H9 (cell line): ENCODE measurements around the gene CARMIL3. TPM values are rescaled to one million over a fixed set of nuclear protein-coding genes. Genes with fewer than 3 reads are reported as not detected.

Source experiments
- DNase-seq: peaks from one replicate; pipeline ENCODE4 v3.0.0-alpha.2; 2017
- H2AFZ ChIP-seq: one replicate; pipeline ENCODE4 v1.6.1; 2013; ENCODE audit warnings: mild to moderate bottlenecking, low read length, control low read depth, moderate library complexity
- H2AK5ac ChIP-seq: 2 replicates; pipeline ENCODE4 v1.6.1; 2013; ENCODE audit warnings: low read length, control low read depth, mixed read lengths; ENCODE audit not compliant: insufficient read length
- H2BK120ac ChIP-seq: one replicate; pipeline ENCODE4 v1.6.1; 2013; ENCODE audit warnings: low read depth, mild to moderate bottlenecking, low read length, control low read depth, inconsistent platforms; ENCODE audit not compliant: poor library complexity, severe bottlenecking
- H2BK12ac ChIP-seq: 2 replicates; pipeline ENCODE4 v1.6.1; 2013; ENCODE audit warnings: low read length, control low read depth, mixed read lengths, low read depth; ENCODE audit not compliant: insufficient read length
- H2BK15ac ChIP-seq: 2 replicates; pipeline ENCODE4 v1.6.1; 2013; ENCODE audit warnings: low read depth, low read length, control low read depth
- H2BK20ac ChIP-seq: one replicate; pipeline ENCODE4 v1.6.1; 2013; ENCODE audit warnings: low read depth, mild to moderate bottlenecking, low read length, control low read depth, inconsistent platforms; ENCODE audit not compliant: poor library complexity, severe bottlenecking
- H2BK5ac ChIP-seq: 2 replicates; pipeline ENCODE4 v1.6.1; 2013; ENCODE audit warnings: low read length, control low read depth, mixed read lengths; ENCODE audit not compliant: insufficient read length
- H3K14ac ChIP-seq: 2 replicates; pipeline ENCODE4 v1.6.1; 2013; ENCODE audit warnings: low read length, control low read depth; ENCODE audit not compliant: insufficient read depth
- H3K18ac ChIP-seq: 2 replicates; pipeline ENCODE4 v1.6.1; 2013; ENCODE audit warnings: low read depth, mild to moderate bottlenecking, mixed read lengths, low read length, control low read depth; ENCODE audit not compliant: insufficient read length
- H3K23ac ChIP-seq: 2 replicates; pipeline ENCODE4 v1.6.1; 2013; ENCODE audit warnings: low read length, control low read depth, mixed read lengths, low read depth; ENCODE audit not compliant: insufficient read length
- H3K23me2 ChIP-seq: 2 replicates; pipeline ENCODE4 v1.6.1; 2013; ENCODE audit warnings: low read depth, mild to moderate bottlenecking, mixed read lengths, low read length, control low read depth; ENCODE audit not compliant: insufficient read length, poor library complexity, severe bottlenecking
- H3K27ac ChIP-seq: 2 replicates; pipeline ENCODE4 v1.5.1; 2013; ENCODE audit warnings: low read length, control low read depth, mixed read lengths, low read depth; ENCODE audit not compliant: insufficient read length
- H3K27me3 ChIP-seq: 2 replicates; pipeline ENCODE4 v1.6.1; 2013; ENCODE audit warnings: low read length, control low read depth, inconsistent platforms; ENCODE audit not compliant: insufficient read depth
- H3K4ac ChIP-seq: 2 replicates; pipeline ENCODE4 v1.6.1; 2013; ENCODE audit warnings: low read depth, mild to moderate bottlenecking, control low read depth, inconsistent platforms, low read length, moderate library complexity
- H3K4me1 ChIP-seq: 2 replicates; pipeline ENCODE4 v1.6.1; 2013; ENCODE audit warnings: low read length, control low read depth, inconsistent platforms; ENCODE audit not compliant: insufficient read depth
- H3K4me2 ChIP-seq: 2 replicates; pipeline ENCODE4 v1.6.1; 2013; ENCODE audit warnings: low read length, control low read depth, mixed read lengths; ENCODE audit not compliant: insufficient read length, insufficient read depth
- H3K56ac ChIP-seq: 2 replicates; pipeline ENCODE4 v1.6.1; 2013; ENCODE audit warnings: low read depth, mild to moderate bottlenecking, mixed read lengths, low read length, control low read depth; ENCODE audit not compliant: insufficient read length
- H3K79me1 ChIP-seq: 2 replicates; pipeline ENCODE4 v1.6.1; 2013; ENCODE audit warnings: low read depth, mild to moderate bottlenecking, moderate library complexity, low read length, control low read depth, inconsistent platforms; ENCODE audit not compliant: insufficient read depth, poor library complexity, severe bottlenecking
- H3K79me2 ChIP-seq: 2 replicates; pipeline ENCODE4 v1.6.1; 2013; ENCODE audit warnings: low read length, control low read depth, inconsistent platforms; ENCODE audit not compliant: insufficient read depth
- H3K9ac ChIP-seq: 2 replicates; pipeline ENCODE4 v1.6.1; 2013; ENCODE audit warnings: low read length, control low read depth, mixed read lengths; ENCODE audit not compliant: insufficient read length; ENCODE audit errors: extremely low read depth
- H3K9me3 ChIP-seq: one replicate; pipeline ENCODE4 v1.6.1; 2013; ENCODE audit warnings: low read depth, low read length, inconsistent platforms; ENCODE audit not compliant: control insufficient read depth
- H3T11ph ChIP-seq: one replicate; pipeline ENCODE4 v1.6.1; 2013; ENCODE audit warnings: mild to moderate bottlenecking, low read length, control low read depth, inconsistent platforms
- H4K20me1 ChIP-seq: one replicate; pipeline ENCODE4 v1.6.1; 2013; ENCODE audit not compliant: control insufficient read depth, insufficient read length, insufficient read depth
- H4K5ac ChIP-seq: 2 replicates; pipeline ENCODE4 v1.6.1; 2013; ENCODE audit warnings: low read depth, mild to moderate bottlenecking, mixed read lengths, low read length, control low read depth; ENCODE audit not compliant: insufficient read length
- H4K8ac ChIP-seq: replicated peaks from 2 replicates; pipeline ENCODE4 v1.6.1; 2013; ENCODE audit warnings: low read length, control low read depth, mixed read lengths, low read depth; ENCODE audit not compliant: insufficient read length
- H4K91ac ChIP-seq: 2 replicates; pipeline ENCODE4 v1.6.1; 2013; ENCODE audit warnings: low read depth, mild to moderate bottlenecking, moderate library complexity, mixed read lengths, low read length, control low read depth; ENCODE audit not compliant: insufficient read length
- H3K27ac Mint-ChIP-seq, 3 experiments: 2 replicates in 2 of 3; 3 replicates in 1 of 3; pipeline ENCODE4 v1.8.0; 2020 to 2021; ENCODE audit warnings: mixed read lengths in 3 of 3, mild to moderate bottlenecking in 1 of 3, moderate library complexity in 1 of 3
- H3K27me3 Mint-ChIP-seq: 2 replicates; pipeline ENCODE4 v1.8.0; 2021; ENCODE audit warnings: low read depth, mild to moderate bottlenecking, moderate library complexity, mixed read lengths
- H3K36me3 Mint-ChIP-seq, 3 experiments: 2 replicates in 2 of 3; 3 replicates in 1 of 3; pipeline ENCODE4 v1.8.0; 2020 to 2021; ENCODE audit warnings: low read depth in 3 of 3, mixed read lengths in 3 of 3; ENCODE audit not compliant: insufficient read depth in 1 of 3
- H3K4me1 Mint-ChIP-seq, 2 experiments: 2 replicates each; pipeline ENCODE4 v1.8.0; 2020; ENCODE audit warnings: mixed read lengths in 2 of 2
- H3K4me3 Mint-ChIP-seq, 2 experiments: 2 replicates in 1 of 2; 3 replicates in 1 of 2; pipeline ENCODE4 v1.8.0; 2020 to 2021; ENCODE audit warnings: mild to moderate bottlenecking in 2 of 2, mixed read lengths in 2 of 2, moderate library complexity in 1 of 2
- H3K9me3 Mint-ChIP-seq, 2 experiments: 2 replicates in 1 of 2; 3 replicates in 1 of 2; pipeline ENCODE4 v1.8.0; 2020; ENCODE audit warnings: mild to moderate bottlenecking in 2 of 2, mixed read lengths in 2 of 2, moderate library complexity in 1 of 2
- CTCF ChIP-seq: fragments of 200-600 bp; sonication (generic); conservative IDR thresholded peaks from 3 replicates; pipeline ENCODE4 v1.8.0; 2021; ENCODE audit warnings: antibody characterized with exemption, mild to moderate bottlenecking
- WGBS: extraction: QIAGEN DNeasy Blood & Tissue Kit; methylation state at CpG from one replicate; pipeline ENCODE4 v1.1.7; 2013; ENCODE audit warnings: missing lambda C conversion rate, low lambda C conversion rate, mixed read lengths; ENCODE audit not compliant: insufficient read length; ENCODE audit errors: extremely low coverage; 5-methylcytosine and 5-hydroxymethylcytosine counted together
- total RNA-seq: library from RNA; stranded (reverse); gene quantifications from 2 replicates; pipeline ENCODE4 v1.2.1, GENCODE V29; 2021

The CARMIL3 gene
- total RNA-seq, 1 experiment from 2014 or later = 5.8 TPM

DNA sequence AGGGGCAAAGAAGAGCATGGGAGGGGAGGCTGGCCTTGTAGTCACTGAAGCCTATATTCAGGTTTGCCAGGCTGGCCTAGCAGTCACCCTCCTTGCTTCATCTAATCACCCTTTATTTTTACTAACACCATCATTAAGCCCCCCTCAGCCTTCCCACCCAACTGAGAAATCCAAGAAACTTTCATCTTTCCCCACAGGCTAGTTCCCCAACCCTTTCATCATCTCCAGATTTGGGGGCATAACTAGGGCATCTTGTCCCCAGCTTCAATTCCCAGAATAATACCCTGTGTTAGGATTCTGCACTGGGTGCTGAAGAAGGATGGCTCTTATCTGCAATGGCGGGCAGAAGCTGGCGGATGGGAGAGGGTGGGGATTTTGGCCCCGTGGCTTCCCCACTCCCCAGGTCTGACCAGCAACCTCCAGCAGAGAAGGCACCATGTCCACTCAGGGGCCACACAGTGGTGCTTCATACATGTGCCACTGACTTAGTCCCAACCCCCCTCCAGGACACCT is 49.2 kb downstream of the CARMIL3 start:
- Mint-ChIP-seq H3K4me3 (no peak overlapping the region), H3K27ac (no peak overlapping the region), H3K36me3 (peaks cover 66 to 81% (median 75%) of the 10 kb centered on the region in 3 experiments), H3K4me1 (peaks cover 0 to 5% of the 10 kb centered on the region in 2 experiments; a peak in 2 of 4 replicates), H3K9me3 (peaks cover 18 to 19% of the 10 kb centered on the region in 2 experiments), H3K27me3 (no peaks in the 10 kb centered on the region)
- Histone ChIP-seq H3K23me2 (no peaks in the 10 kb centered on the region), H4K20me1 (no peaks in the 10 kb centered on the region), H3K9ac (no peak overlapping the region), H3K27me3 (no peaks in the 10 kb centered on the region), H2BK20ac (no peak overlapping the region), H2BK15ac (no peak overlapping the region), H3K4me1 (no peaks in the 10 kb centered on the region), H3K9me3 (no peaks in the 10 kb centered on the region), H2BK12ac (no peak overlapping the region), H4K8ac (no peak overlapping the region), H2BK5ac (no peak overlapping the region), H2AFZ (no peak overlapping the region), H4K91ac (no peak overlapping the region), H3K79me2 (no peaks in the 10 kb centered on the region; the same call in 1 of the 2 replicates), H3K23ac (no peak overlapping the region), H3K56ac (no peak overlapping the region), H3K27ac (no peak overlapping the region), H3K79me1 (no peaks in the 10 kb centered on the region), H4K5ac (no peak overlapping the region), H3T11ph (no peak overlapping the region), H2BK120ac (no peak overlapping the region), H3K4ac (no peak overlapping the region), H3K4me2 (no peak overlapping the region), H3K18ac (no peak overlapping the region), H2AK5ac (no peak overlapping the region), H3K14ac (no peak overlapping the region)
- no peak for DNase-seq
- TF ChIP-seq CTCF = no peak
- WGBS = no CpG with 5 or more reads among the region's 3 CpGs
